Gastrocnemius medialis (tissue), 4 donors: ENCODE results near the gene PLGRKT. TPM values are rescaled to one million over a fixed set of nuclear protein-coding genes. Genes with fewer than 3 reads are reported as not detected.

Experiments used
- ATAC-seq, 2 donors: fragments of 150-250 bp; one replicate each; pipeline ENCODE4 v1.9.1; 2016
- DNase-seq, 2 donors: peaks; one replicate each; pipeline ENCODE4 v3.0.0-alpha.2; 2019
- H3K27ac ChIP-seq, 4 donors: fragments of 200-600 bp; sonication (generic); 1 replicate in 1 of 4; 2 replicates in 3 of 4; pipeline ENCODE4 v1.5.1; 2016 to 2018; ENCODE audit warnings: mild to moderate bottlenecking in 2 of 4, moderate library complexity in 1 of 4
- H3K27me3 ChIP-seq, 3 donors: fragments of 200-600 bp; sonication (generic) in 2 of 3; 1 replicate in 1 of 3; 2 replicates in 2 of 3; pipeline versions ENCODE4 v1.5.1 to v1.6.0; 2016 to 2019; ENCODE audit warnings: mild to moderate bottlenecking in 1 of 3, moderate library complexity in 1 of 3
- H3K36me3 ChIP-seq, 2 donors: fragments of 200-600 bp; sonication (generic) in 1 of 2; one replicate each; pipeline ENCODE4 v1.5.1; 2017 to 2018
- H3K4me1 ChIP-seq, 2 donors: fragments of 200-600 bp; sonication (generic) in 1 of 2; one replicate each; pipeline ENCODE4 v1.5.1; 2016 to 2017; ENCODE audit warnings: mild to moderate bottlenecking in 2 of 2
- H3K4me3 ChIP-seq, 4 donors: fragments of 200-600 bp; sonication (generic) in 3 of 4; 1 replicate in 1 of 4; 2 replicates in 3 of 4; pipeline ENCODE4 v1.5.1; 2016 to 2019; ENCODE audit warnings: mild to moderate bottlenecking in 2 of 4
- H3K9me3 ChIP-seq, 3 donors: fragments of 200-600 bp; sonication (generic) in 2 of 3; 1 replicate in 1 of 3; 2 replicates in 2 of 3; pipeline ENCODE4 v1.5.1; 2016 to 2019
- CTCF ChIP-seq, 5 experiments: fragments of 450-650 bp in 3 of 5; fragments of 200-600 bp in 2 of 5; sonication (generic) in 2 of 5; IDR thresholded peaks in 4 of 5; conservative IDR thresholded peaks in 1 of 5; 1 replicate in 4 of 5; 2 replicates in 1 of 5; pipeline ENCODE4 v1.5.1; 2016 to 2019; ENCODE audit warnings: antibody characterized with exemption in 5 of 5, mild to moderate bottlenecking in 3 of 5, moderate library complexity in 3 of 5
- POLR2A ChIP-seq, 2 donors: fragments of 450-650 bp; IDR thresholded peaks; one replicate each; pipeline ENCODE4 v1.6.1; 2017; ENCODE audit warnings: antibody characterized with exemption in 2 of 2, mild to moderate bottlenecking in 2 of 2, moderate library complexity in 2 of 2
- in situ Hi-C, 4 donors: fragments of 200-750 bp; cut with MboI; loops; one replicate each; pipeline versions ENCODE4 v1.15.0 to v1.8.0; 2017; ENCODE audit warnings: low sequenced_read_pairs in 4 of 4
- intact Hi-C: fragments of 100-400 bp; cut with DNase I; formaldehyde crosslinking; loops from one replicate; pipeline ENCODE4 v1.15.1; 2023; ENCODE audit warnings: low total_unique reads
- total RNA-seq, 4 donors: library from RNA; depleted of rRNA; stranded (reverse); fragments of >200 nt; gene quantifications; one replicate each; pipeline versions ENCODE4 v1.1.0 to v1.2.3, GENCODE V29; 2016

PLGRKT gene
- total RNA-seq, 4 donors from 2014 or later = 12.3 to 38.1 (median 15.1) TPM

DNA sequence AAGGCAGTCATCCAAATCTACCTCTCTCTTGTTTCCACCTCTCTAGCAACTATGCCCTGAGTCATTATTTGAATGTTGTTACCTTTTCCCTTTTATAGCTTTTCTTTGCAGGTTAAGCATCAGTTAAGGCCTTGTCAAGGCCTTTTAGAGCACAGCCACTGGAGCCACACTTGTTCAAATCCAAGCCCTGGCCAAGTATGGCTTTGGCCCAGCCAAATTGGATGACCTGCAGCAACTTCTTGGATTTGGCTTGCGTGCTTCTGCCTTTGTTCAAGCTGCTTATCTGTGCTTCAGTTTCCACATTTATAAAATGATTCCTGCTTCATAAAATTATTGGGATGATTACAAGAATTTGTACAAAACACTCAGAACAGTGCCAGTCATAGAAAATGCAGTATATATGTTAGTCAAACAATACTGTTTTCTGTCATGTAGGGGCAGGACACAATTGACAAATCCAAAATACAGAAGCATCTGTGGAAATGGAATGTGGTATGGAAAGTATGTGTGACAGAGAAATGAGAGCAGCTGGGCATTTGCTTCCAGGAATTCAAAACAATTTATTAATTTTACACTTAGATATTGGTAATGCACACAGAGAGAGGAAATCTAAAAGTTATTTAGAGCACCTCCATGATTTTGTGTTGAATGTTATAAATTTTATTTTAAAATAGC lies 80.2 kb downstream of the PLGRKT start:
- Histone ChIP-seq H3K27ac (no peak overlapping the region), H3K4me3 (no peak overlapping the region), H3K27me3 (no peaks in the 10 kb centered on the region), H3K36me3 (peaks cover 0 to 4% of the 10 kb centered on the region in 2 donors), H3K9me3 (no peaks in the 10 kb centered on the region), H3K4me1 (peaks cover 0 to 7% of the 10 kb centered on the region in 2 donors)
- TF ChIP-seq POLR2A (IDR thresholded peaks at IDR 0.05) = no peak
- no peak for TF ChIP-seq CTCF (IDR thresholded peaks at IDR 0.05 in 4 of 5, conservative IDR thresholded peaks at IDR 0.05 in 1 of 5)
- DNase-seq = no peak
- in situ Hi-C loops (no loop called here), intact Hi-C loops (no loop called here)
- no peak for ATAC-seq

- DNase-seq (no peak), ATAC-seq (no peak)
- no peak overlapping the region for H3K27ac ChIP-seq
- H3K4me1 ChIP-seq = peaks cover 0 to 7% of the 10 kb centered on the region in 2 donors
- H3K36me3 ChIP-seq = peaks cover 0 to 4% of the 10 kb centered on the region in 2 donors
- H3K27me3 ChIP-seq = no peaks in the 10 kb centered on the region
- TF ChIP-seq POLR2A (IDR thresholded peaks at IDR 0.05) (no peak), CTCF (IDR thresholded peaks at IDR 0.05 in 4 of 5, conservative IDR thresholded peaks at IDR 0.05 in 1 of 5) (no peak)
- no peak overlapping the region for H3K4me3 ChIP-seq
- intact Hi-C loops = no loop called here
- in situ Hi-C loops = no loop called here
- no peaks in the 10 kb centered on the region for H3K9me3 ChIP-seq
These were observed 81.9 kb downstream of the PLGRKT start for GRCh38 chr9:5355817-5356216.

- intact Hi-C loops = no loop called here
- DNase-seq (no peak), ATAC-seq (no peak)
- no peaks in the 10 kb centered on the region for H3K36me3 ChIP-seq
- H3K27ac ChIP-seq = no peak overlapping the region
- peaks cover 0 to 7% of the 10 kb centered on the region in 2 donors for H3K4me1 ChIP-seq
- TF ChIP-seq POLR2A (IDR thresholded peaks at IDR 0.05) (no peak), CTCF (IDR thresholded peaks at IDR 0.05 in 4 of 5, conservative IDR thresholded peaks at IDR 0.05 in 1 of 5) (no peak)
- H3K4me3 ChIP-seq = no peak overlapping the region
- no peaks in the 10 kb centered on the region for H3K9me3 ChIP-seq
- in situ Hi-C loops = no loop called here
- no peaks in the 10 kb centered on the region for H3K27me3 ChIP-seq
These were observed 82.5 kb downstream of the PLGRKT start for GRCh38 chr9:5355226-5355625.

GRCh38 chr9:5354184-5354583 lies 83.5 kb downstream of the PLGRKT start:
- Histone ChIP-seq H3K27me3 (no peaks in the 10 kb centered on the region), H3K4me1 (peaks cover 0 to 7% of the 10 kb centered on the region in 2 donors), H3K36me3 (no peaks in the 10 kb centered on the region), H3K4me3 (no peak overlapping the region), H3K9me3 (no peaks in the 10 kb centered on the region), H3K27ac (no peak overlapping the region)
- TF ChIP-seq POLR2A (IDR thresholded peaks at IDR 0.05) (no peak), CTCF (IDR thresholded peaks at IDR 0.05 in 4 of 5, conservative IDR thresholded peaks at IDR 0.05 in 1 of 5) (no peak)
- DNase-seq (no peak), ATAC-seq (no peak)
- in situ Hi-C loops = no loop called here
- intact Hi-C loops = no loop called here
